HS-27A (cell line): ENCODE results near the gene ADGRA3.

Experiments used
- DNase-seq: peaks from one replicate; pipeline ENCODE4 v3.0.0-alpha.2; 2012; ENCODE audit warnings: low read depth, missing footprints

ADGRA3 gene

DNA sequence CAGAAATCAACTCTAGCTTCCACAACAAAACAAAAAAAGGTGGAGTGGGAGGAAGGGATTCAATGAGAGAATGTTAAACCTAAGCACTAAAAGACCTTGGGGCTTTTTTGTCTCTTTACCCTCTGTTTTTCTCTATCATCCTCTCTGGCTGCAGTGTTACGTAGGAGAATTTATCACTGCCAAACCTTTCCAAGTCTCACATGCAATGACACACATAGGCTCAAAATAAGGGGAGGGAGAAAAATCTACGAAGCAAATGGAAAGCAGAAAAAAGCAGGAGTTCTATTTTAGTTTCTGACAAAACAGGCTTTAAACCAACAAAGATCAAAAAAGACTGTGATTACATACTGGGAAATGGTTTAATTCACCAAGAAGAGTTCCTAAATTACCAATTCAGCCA, 152.1 kb downstream of the ADGRA3 start:
- DNase-seq, result no peak

DNA sequence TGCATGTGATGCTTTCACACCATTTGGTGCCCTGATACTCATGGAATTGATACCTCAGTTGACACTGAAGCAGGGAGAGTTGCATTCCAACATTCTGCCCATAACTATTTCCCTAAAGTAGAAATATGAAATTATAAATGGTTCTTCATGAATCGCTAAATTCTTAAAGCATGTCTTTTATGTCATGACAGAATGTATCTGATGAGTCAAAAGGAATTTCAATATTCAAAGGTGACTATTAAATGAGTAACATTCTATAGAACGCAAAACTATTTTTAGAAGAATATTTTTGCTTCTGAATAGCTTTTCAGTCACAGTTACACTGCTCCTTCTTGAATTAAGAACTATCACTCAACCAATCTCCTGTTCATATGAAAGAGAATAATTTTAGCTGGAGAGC, 152.8 kb downstream of the ADGRA3 start:
- DNase-seq, result peak; percentile 42

GRCh38 chr4:22356987-22357596, 158.8 kb downstream of the ADGRA3 start:
- peak; percentile 17 for DNase-seq

DNA sequence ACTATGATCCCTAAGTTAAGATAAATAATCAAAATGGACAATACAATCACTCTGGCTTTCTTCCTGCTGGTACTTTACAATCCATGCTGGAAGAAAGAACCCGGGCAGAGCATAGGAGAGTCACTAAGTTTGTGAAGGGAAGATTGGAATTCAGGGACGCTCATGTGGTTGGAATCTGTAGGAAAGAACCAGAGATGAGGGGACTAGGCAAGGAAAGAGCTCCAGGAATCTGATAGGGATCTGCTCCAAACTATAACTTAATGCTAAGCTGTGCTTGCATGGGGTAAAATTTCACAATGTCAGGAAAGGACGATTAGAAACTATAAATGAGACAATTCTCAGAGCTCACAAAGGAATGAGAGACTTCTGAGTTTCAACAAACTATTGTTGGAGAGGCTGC, 167.5 kb downstream of the ADGRA3 start:
- no peak for DNase-seq

GRCh38 chr4:22345678-22346077, 170.2 kb downstream of the ADGRA3 start:
- DNase-seq, result no peak

- DNase-seq, result no peak
These were observed 170.8 kb downstream of the ADGRA3 start for GRCh38 chr4:22345055-22345454.

DNA sequence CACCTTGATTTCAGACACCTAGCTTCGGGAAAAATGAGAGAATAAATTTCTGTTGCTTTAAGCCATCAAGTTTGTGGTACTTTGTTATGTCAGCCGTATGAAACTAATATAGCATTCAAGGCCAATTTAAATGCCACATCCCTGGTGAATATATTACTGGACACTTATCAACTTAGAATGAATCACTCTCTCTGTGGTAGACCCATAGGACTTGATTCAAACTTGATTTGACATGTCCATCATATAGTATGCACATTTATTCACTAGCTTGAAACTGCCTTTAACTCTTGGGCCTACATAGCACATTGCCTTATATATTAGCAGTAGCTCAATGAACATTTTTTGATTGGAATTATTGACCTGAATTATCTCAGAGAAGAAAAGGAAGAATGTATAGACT, 172.3 kb downstream of the ADGRA3 start:
- no peak for DNase-seq

DNA sequence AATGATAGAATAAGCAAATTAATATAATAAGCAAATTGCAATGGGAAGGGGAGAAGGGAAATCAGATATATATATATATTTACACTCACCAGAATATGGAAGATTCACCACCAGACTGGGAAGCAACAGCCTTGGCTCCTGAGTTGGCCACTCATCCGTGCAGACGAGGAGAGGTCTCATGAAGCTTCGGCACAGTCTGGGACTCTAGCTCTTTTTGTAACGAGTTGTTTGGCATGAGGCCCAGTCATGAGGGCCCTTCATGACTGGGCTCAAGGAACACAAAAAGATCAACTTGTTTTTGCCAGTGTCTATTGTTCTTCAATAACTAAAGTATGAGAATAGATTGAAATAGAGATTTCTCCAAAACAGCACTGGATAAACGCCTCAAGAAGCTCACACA, 176.4 kb downstream of the ADGRA3 start:
- DNase-seq, result no peak

DNA sequence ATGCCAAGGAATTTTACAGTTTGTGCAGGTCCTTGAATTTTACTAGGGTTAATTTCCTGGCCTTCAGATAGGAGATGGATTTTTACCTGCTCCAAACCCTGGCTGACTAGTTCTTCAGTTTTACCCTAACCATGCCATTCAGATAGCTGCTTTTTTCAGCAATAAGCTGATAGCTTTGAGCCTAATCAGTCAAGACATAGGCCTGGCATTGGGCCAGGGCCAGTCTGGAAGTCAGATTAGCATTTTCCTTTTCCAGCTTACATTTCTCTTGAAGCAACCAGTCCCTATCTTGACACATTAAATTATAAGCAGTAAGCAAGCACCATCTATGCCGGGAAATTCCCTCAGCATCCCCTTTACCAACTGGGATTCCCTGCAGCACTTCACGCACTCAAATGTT, 177.1 kb downstream of the ADGRA3 start:
- DNase-seq, result no peak
